Fibroblast of mammary gland (primary cell): ENCODE results near the gene LINC01488.

Experiments
- DNase-seq: peaks from one replicate; pipeline ENCODE4 v3.0.0-alpha.2; 2010; ENCODE audit warnings: low read depth
- H3K4me3 ChIP-seq: 2 replicates; pipeline ENCODE4 v1.5.1; 2011; ENCODE audit warnings: low read depth, mild to moderate bottlenecking, low read length, moderate library complexity; ENCODE audit not compliant: control insufficient read depth
- CTCF ChIP-seq: conservative IDR thresholded peaks from 2 replicates; pipeline ENCODE4 v1.5.1; 2011; ENCODE audit warnings: low read depth, low read length, inconsistent platforms; ENCODE audit not compliant: control insufficient read depth, insufficient read depth

Gene LINC01488

DNA sequence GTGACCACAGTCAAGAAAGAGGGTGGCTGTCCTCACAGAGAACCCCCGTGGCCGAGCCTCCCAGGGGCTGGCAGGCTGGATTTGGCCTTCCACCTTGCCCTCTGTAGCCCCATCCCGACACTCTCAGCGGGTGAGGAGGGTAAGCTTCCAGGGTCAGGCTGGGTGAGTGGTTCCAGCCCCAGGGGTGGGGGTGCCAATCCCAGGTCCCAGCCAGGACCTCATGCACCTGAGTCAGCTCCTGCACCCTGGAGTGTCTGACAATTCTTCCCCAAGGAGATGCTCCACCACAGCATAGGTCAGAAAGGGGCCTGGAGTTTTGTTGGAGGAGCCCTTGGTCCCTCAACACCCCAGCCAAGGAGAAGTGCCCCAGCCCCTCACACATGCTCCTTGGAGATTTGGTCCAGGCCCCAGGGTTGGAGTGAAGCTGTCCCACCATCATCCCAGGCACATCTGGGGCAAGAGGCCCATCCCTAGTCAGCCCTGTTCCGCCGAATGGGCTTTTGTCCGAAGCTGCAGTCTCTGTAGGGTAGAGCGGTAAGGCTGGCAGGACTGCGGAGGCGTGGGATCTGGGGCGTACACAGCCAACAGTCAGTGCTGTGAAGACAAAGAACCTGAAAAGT lies 8.4 kb downstream of the LINC01488 start:
- no peak for TF ChIP-seq CTCF
- no peak overlapping the region for H3K4me3 ChIP-seq
- DNase-seq = no peak

DNA sequence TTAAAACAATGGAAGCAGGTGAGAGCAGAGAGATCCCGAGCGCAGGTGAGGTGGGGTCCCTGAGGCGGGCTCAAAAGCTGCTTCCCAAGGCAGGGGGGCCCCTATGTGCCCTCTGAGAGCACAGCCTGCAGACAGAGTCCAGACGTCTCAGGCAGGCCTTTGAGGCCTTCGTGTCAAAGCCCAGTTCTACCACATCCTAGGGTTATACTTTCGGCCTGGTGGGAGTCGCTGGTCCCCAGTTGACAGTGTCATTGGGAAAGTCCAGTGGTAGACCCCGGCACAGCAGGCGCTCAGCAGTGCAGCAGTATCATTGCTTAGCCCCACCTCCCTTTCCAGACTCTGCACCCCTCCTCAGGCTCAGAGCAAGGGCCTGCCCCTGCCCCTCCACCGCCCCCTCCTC lies 9.1 kb downstream of the LINC01488 start:
- TF ChIP-seq CTCF = no peak
- no peak for DNase-seq
- no peak overlapping the region for H3K4me3 ChIP-seq

DNA sequence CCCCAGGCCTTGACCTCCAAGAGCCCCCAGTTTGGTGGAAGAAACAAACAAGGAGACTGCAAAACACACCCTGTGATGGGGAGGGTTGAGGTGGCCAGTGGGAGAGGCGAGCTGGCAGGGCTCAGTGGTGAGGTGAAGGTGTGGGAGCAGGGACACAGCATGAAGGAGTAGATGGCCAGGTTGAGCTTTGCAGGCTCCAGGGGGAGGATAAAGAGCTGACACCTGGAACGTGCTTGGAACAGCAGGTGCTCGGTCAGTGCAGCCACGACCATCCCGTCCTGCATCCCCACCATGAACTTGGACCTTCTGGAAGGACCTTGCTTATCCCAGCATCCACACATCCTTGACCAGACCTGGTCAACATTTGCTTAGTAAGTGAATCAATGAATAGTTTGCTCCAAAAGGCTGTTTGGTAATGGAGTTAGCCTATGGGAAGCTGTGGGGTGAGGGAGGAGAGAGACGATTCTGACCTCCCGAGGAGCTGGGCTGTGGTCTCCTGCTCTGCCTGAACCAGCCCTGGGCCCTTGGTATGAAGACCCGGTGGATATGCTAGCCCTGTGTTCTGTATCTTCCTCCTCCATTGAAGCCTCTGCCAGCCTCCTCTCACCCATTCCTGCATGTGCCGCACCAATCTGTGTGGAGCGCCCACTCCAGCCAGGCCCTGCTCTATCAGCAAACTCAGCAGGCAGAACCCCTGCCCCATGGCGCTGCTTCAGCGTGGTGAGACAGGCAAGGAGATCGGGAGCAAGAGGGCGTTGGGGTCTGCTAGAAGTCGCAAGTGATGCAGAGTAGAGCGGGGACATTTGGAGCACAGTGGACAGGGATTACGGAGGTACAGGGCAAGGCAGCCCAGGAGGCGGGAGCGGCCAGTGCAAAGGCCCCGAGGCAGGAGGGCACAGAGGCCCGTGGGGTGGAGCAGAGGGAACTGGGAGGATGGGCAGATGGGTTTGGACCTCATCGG lies 9.9 kb downstream of the LINC01488 start:
- DNase-seq = no peak
- no peak overlapping the region for H3K4me3 ChIP-seq
- no peak for TF ChIP-seq CTCF

DNA sequence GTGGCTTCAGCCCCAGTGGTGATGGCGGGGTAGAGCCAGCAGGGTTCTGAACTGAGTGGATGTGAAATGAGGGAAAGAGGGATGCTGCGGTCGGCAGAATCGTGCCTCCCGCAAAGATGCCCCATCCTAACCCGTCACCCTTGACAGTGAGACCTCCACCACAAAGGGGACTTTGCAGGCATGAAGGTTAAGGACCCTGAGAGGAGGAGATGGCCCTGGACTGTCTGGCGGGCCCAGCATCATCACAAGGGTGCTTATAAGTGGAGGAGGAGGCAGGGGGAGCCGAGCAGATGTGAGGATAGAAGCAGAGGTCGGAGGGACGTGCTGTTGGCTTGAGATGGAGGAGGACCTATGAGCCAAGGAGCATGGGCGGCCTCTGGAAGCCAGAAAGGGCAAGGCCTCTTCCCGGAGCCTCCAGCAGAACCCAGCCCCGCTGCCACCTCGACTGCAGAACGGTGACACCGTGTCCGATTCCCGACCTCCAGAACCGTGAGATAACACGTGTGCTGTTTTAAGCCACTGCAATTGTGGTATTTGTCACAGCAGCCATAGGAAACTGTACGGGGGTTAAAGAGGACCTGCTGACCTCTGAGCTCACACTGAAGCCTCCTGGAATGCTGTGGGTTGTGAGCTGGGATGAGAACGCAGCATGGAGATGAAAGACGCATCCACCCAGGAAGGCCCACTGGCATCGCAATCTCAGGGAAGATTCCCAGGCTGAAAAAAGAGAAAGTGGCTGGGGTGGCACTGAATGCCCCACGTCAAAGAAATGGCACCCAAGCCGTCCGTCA lies 10.9 kb downstream of the LINC01488 start:
- no peak for TF ChIP-seq CTCF
- no peak overlapping the region for H3K4me3 ChIP-seq
- peak; percentile 43 for DNase-seq

DNA sequence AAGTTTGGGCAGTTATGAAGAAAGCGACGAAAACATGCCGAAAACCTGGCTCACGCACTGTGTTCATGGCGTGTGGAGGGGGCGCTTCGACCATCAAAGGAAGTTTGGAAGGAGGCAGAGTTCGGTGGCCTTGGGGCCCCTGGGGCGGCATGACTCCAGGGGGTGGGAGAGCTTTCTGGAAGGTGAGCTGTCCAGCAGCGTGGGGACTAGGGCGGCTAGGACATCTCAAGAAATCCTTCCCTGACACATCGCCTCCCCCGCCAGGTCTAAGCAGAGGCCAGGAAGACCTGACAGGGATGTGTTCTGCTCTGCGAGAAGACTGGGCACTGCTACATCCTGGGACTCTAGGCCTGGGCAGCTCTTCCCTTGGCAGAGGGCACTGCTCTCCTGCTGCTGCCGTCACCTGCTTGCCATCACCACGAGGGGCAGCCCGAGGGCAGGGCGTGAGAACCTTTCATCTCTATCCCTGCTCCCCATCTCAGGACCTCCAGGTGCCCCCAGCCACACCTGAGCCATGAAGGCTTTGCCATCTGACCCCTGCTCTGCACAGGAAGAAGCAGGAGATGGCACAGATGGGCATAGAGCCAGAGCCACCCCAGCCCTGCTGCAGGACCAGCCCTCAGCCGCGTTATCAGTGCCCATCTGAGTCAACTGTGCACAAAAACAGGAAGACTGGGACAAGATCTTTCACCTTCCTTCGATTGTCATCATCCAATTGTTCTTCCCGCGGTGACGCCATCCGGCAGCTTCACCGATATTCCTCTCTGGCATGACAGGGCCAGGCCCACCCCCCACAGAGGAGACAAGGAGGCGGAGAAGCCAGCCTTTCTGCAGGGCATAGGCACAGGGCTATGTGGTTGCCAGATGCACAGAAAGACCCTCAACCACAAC lies 12.7 kb downstream of the LINC01488 start:
- no peak for DNase-seq
- no peak for TF ChIP-seq CTCF
- no peak overlapping the region for H3K4me3 ChIP-seq

DNA sequence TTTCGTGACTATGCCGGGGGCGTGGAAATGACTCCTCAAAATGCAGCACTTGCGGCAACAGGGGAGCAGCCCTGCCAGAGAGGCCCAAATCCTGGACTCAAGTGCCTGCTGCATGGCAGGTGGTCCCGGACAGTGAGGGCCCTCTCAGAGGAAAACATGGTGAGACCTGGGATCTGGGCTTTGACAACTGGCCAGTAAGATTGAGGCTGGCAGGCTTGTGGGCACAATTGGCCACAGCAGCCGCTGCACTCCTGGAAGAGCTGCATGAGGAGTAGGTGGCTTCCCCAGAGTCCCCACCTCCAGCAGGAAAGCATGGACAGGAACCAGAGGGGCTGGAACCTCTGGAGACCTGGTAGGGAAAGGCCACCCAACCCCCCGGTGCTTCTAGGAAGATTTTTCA lies 13.4 kb downstream of the LINC01488 start:
- no peak overlapping the region for H3K4me3 ChIP-seq
- no peak for DNase-seq
- no peak for TF ChIP-seq CTCF
